PC-9 (cell line): Measurements from ENCODE around the gene PLA2G1B. TPM values are rescaled to one million over a fixed set of nuclear protein-coding genes. Genes with fewer than 3 reads are reported as not detected.

Experiments used
- BruUV-seq: library from RNA; stranded (reverse); fragments of 400-500 nt; replicated peaks from 2 replicates; lab custom pipeline; 2021; lab: Mats Ljungman, UMichigan
- CTCF ChIA-PET: fragments of 300-600 bp; sonication (Branson Sonifier 250); formaldehyde crosslinking; loops from one replicate; lab custom pipeline; 2022; ENCODE audit warnings: antibody characterized with exemption; lab: Charles Lee
- POLR2A ChIA-PET: fragments of 300-600 bp; sonication (Branson Sonifier 250); formaldehyde crosslinking; loops from one replicate; lab custom pipeline; 2022; ENCODE audit warnings: antibody characterized with exemption; ENCODE audit not compliant: unreplicated experiment; lab: Charles Lee
- DNase-seq, 2 experiments: peaks; one replicate each; pipeline versions ENCODE4 v3.0.0 to v3.0.0-alpha.2; 2015 to 2022; ENCODE audit warnings: mixed read lengths in 1 of 2
- H2AFZ ChIP-seq: fragments of 200-600 bp; sonication (generic); 2 replicates; pipeline ENCODE4 v1.8.1; 2017; ENCODE audit warnings: antibody characterized with exemption
- H3F3A ChIP-seq: fragments of 200-600 bp; sonication (generic); 2 replicates; pipeline ENCODE4 v1.8.1; 2017; ENCODE audit warnings: antibody characterized with exemption, mild to moderate bottlenecking, low read depth; ENCODE audit not compliant: insufficient read depth
- H3K27ac ChIP-seq: fragments of 200-600 bp; sonication (generic); 2 replicates; pipeline ENCODE4 v1.6.1; 2016; ENCODE audit warnings: mixed run types
- H3K27me3 ChIP-seq: fragments of 200-600 bp; sonication (generic); 2 replicates; pipeline ENCODE4 v1.6.1; 2016; ENCODE audit warnings: low read depth, mixed run types; ENCODE audit not compliant: insufficient read depth
- H3K36me3 ChIP-seq: fragments of 200-600 bp; sonication (generic); 2 replicates; pipeline ENCODE4 v1.6.1; 2016; ENCODE audit warnings: low read depth, mixed run types
- H3K4me1 ChIP-seq: fragments of 200-600 bp; sonication (generic); replicated peaks from 2 replicates; pipeline ENCODE4 v1.6.1; 2016; ENCODE audit warnings: mixed run types; ENCODE audit not compliant: insufficient read depth
- H3K4me2 ChIP-seq: fragments of 200-600 bp; sonication (generic); 2 replicates; pipeline ENCODE4 v1.6.1; 2017; ENCODE audit warnings: mixed run types
- H3K4me3 ChIP-seq: fragments of 200-600 bp; sonication (generic); 2 replicates; pipeline ENCODE4 v1.6.1; 2016; ENCODE audit warnings: mixed run types
- H3K79me2 ChIP-seq: fragments of 200-600 bp; sonication (generic); 2 replicates; pipeline ENCODE4 v1.6.1; 2017; ENCODE audit warnings: low read depth, mixed run types
- H3K9me2 ChIP-seq: fragments of 200-600 bp; sonication (generic); 2 replicates; pipeline ENCODE4 v1.8.1; 2017; ENCODE audit warnings: mild to moderate bottlenecking; ENCODE audit not compliant: insufficient read depth
- H3K9me3 ChIP-seq: fragments of 200-600 bp; sonication (generic); 2 replicates; pipeline ENCODE4 v1.8.1; 2016; ENCODE audit warnings: low read depth; ENCODE audit not compliant: insufficient read depth
- H4K20me1 ChIP-seq: fragments of 200-600 bp; sonication (generic); 2 replicates; pipeline ENCODE4 v1.8.1; 2017; ENCODE audit not compliant: insufficient read depth
- EZH2 ChIP-seq: fragments of 200-600 bp; sonication (generic); IDR thresholded peaks from 2 replicates; pipeline ENCODE4 v1.8.0; 2017; ENCODE audit warnings: antibody characterized with exemption, low read depth
- intact Hi-C: fragments of 100-400 bp; cut with micrococcal nuclease; formaldehyde crosslinking; loops from one replicate; pipeline ENCODE4 v1.10.0; 2022; ENCODE audit not compliant: unreplicated experiment
- total RNA-seq: library from RNA; stranded (reverse); gene quantifications from 2 replicates; pipeline ENCODE4 v1.2.3, GENCODE V29; 2021
- TF ChIP-seq, protein P1 (sequence below): fragments of 200-600 bp; sonication (generic); conservative IDR thresholded peaks from 2 replicates; pipeline ENCODE4 v1.6.1; 2017; ENCODE audit warnings: mixed run types, antibody characterized with exemption, mild to moderate bottlenecking, moderate library complexity

The PLA2G1B gene
- total RNA-seq, 1 experiment from 2014 or later, result not detected

DNA sequence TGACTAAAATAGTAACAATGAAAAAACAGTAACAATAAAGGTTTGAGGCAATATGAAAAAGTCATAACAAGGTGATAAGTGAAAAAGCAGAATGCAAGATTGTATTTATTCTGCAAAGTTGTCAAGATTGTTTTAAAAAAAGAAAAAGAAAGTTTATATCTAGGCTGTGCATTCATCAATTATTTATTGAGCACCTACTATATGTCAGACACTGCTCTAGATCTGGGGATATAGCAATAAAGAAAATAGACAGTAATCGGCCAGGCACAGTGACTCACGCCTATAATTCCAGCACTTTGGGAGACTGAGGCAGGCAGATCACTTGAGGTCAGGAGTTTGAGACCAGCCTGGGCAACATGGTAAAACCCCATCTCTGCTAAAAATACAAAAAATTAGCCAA is 3.8 kb downstream of the PLA2G1B start:
- H3K4me2 ChIP-seq, result no peak overlapping the region
- no peaks in the 10 kb centered on the region for H3K4me1 ChIP-seq
- no peaks in the 10 kb centered on the region for H3K27me3 ChIP-seq
- H3K36me3 ChIP-seq, result no peaks in the 10 kb centered on the region
- no peaks in the 10 kb centered on the region for H4K20me1 ChIP-seq
- no peak for TF ChIP-seq EZH2
- TF ChIP-seq, protein P1, sequence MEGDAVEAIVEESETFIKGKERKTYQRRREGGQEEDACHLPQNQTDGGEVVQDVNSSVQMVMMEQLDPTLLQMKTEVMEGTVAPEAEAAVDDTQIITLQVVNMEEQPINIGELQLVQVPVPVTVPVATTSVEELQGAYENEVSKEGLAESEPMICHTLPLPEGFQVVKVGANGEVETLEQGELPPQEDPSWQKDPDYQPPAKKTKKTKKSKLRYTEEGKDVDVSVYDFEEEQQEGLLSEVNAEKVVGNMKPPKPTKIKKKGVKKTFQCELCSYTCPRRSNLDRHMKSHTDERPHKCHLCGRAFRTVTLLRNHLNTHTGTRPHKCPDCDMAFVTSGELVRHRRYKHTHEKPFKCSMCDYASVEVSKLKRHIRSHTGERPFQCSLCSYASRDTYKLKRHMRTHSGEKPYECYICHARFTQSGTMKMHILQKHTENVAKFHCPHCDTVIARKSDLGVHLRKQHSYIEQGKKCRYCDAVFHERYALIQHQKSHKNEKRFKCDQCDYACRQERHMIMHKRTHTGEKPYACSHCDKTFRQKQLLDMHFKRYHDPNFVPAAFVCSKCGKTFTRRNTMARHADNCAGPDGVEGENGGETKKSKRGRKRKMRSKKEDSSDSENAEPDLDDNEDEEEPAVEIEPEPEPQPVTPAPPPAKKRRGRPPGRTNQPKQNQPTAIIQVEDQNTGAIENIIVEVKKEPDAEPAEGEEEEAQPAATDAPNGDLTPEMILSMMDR, result no peak
- POLR2A ChIA-PET, result no interaction called here
- CTCF ChIA-PET, result no interaction called here
- no TSS peak for BruUV-seq
- no peak for DNase-seq
- H3F3A ChIP-seq, result no peaks in the 10 kb centered on the region; the same call in 1 of the 2 replicates
- intact Hi-C loops, result loop anchor here (2.0 kb wide), 3 partner anchors 259 to 391 kb away; no protein-coding TSS in a partner anchor
- no peaks in the 10 kb centered on the region for H3K9me2 ChIP-seq
- H3K4me3 ChIP-seq, result no peak overlapping the region
- no peaks in the 10 kb centered on the region for H3K9me3 ChIP-seq
- H3K27ac ChIP-seq, result no peak overlapping the region
- no peaks in the 10 kb centered on the region for H3K79me2 ChIP-seq
- no peak overlapping the region for H2AFZ ChIP-seq

DNA sequence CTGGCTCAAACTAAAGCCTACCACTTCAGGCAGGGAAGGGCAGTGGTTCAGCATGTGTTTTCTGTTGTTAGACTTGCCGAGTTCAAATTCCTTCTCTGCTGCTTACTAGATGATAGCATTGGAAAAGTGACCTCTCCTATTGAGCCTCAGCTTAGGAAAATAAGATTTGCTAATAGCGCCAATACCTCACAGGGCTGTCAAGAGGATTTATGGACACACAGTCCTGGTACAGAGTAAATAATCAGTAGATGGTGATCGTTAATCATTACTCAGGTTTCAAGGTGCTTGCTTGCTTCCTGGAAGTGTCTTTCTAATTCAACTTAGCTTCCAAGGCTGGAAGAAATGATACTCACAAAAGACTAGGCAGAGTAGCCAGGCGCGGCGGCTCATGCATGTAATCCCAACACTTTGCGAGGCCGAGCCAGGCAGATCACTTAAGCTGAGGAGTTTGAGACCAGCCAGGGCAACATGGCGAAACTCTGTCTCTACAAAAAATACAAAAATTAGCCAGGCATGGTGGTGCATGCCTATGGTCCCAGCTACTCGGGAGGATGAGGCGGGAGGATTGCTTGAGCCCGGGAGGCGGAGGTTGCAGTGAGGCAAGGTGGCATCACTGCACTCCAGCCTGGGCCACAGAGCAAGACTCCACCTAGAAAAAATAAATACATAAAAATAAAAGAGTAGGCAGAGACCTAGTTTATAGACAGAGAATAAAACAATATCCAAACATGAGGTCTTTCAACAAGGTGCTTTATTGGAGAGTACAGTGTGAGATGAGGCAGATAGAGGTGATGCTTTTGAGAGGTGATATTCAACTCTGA is 6.0 kb downstream of the PLA2G1B start:
- H3F3A ChIP-seq, result no peaks in the 10 kb centered on the region; the same call in 1 of the 2 replicates
- H3K27me3 ChIP-seq, result no peaks in the 10 kb centered on the region
- H3K27ac ChIP-seq, result no peak overlapping the region
- no peaks in the 10 kb centered on the region for H3K9me2 ChIP-seq
- CTCF ChIA-PET, result interaction anchor here (0.6 kb wide), 1 partner anchor 44 kb away, joined by 3 read pairs; no protein-coding TSS in a partner anchor
- no peak for DNase-seq
- H3K4me2 ChIP-seq, result no peak overlapping the region
- no peak overlapping the region for H2AFZ ChIP-seq
- H3K4me1 ChIP-seq, result no peaks in the 10 kb centered on the region
- TF ChIP-seq, protein P1, result no peak
- no peak for TF ChIP-seq EZH2
- H3K79me2 ChIP-seq, result peaks cover 3% of the 10 kb centered on the region
- H3K4me3 ChIP-seq, result no peak overlapping the region
- H3K36me3 ChIP-seq, result no peaks in the 10 kb centered on the region
- BruUV-seq, result no TSS peak
- POLR2A ChIA-PET, result no interaction called here
- no peaks in the 10 kb centered on the region for H4K20me1 ChIP-seq
- intact Hi-C loops, result no loop called here
- no peaks in the 10 kb centered on the region for H3K9me3 ChIP-seq

DNA sequence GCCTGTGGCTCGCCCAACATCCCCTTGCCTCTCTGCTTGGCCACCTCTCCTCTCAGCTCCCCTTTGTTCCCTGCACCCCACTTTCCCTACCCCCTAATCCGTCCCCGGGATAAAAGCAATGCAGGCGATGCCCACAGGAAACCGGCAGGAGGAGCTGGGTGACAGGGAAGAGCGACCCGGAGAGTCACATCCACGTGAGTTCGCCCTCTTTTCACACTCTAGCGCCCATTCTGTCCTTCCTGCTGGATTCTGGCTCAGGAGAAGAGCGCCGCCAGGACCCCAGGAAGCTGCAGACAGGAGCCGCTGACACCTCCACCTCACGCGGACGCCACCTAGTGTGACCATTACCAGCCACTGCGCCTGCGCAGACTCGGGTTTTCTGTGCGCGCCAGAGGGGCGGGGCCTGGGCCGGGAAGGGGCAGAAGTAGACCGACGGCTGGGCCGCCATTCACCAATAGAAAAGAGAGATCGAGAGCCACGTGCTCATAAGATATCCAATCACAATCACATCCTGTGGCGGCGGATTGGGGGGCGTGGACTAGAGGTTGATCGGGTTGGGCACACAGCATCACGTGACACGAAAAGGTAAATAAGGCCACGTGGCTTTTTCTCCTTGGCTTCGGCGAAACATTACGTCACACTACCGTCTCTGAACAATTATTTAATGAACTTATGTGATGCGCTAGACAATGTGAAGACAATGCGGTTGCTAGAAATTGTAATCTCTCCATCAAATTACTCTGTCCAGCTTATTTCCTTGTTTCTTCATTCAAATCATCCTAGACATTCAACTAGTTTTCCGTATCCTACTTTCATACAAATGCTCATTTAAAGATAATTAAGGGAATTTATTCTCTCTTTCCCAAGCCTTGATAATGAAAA is 10.1 kb downstream of the PLA2G1B start:
- H2AFZ ChIP-seq, result peak overlapping the region; percentile 63
- H3K27ac ChIP-seq, result peak overlapping the region; percentile 73
- H3K36me3 ChIP-seq, result no peaks in the 10 kb centered on the region
- ChIA-PET CTCF (interaction anchor here (0.7 to 1.0 kb wide), 3 partner anchors 61 to 90 kb away, joined by 3 to 6 read pairs (median 3); no protein-coding TSS in a partner anchor), POLR2A (interaction anchor here (0.6 to 1.1 kb wide), 3 partner anchors 26 to 285 kb away, joined by 6 to 8 read pairs (median 6); no protein-coding TSS in a partner anchor)
- peaks cover 4% of the 10 kb centered on the region for H3K79me2 ChIP-seq
- no peaks in the 10 kb centered on the region for H3K9me3 ChIP-seq
- H3K27me3 ChIP-seq, result no peaks in the 10 kb centered on the region
- no TSS peak for BruUV-seq
- H3F3A ChIP-seq, result 0 out of 2 replicates have a peak, but pooled peaks cover 6% of the 10 kb centered on the region
- intact Hi-C loops, result loop anchor here (1.0 to 2.0 kb wide), 2 partner anchors 15 to 25 kb away; partner anchors contain the start of genes RNU4-1 and SIRT4
- no peaks in the 10 kb centered on the region for H3K9me2 ChIP-seq
- peak; percentile 99 for DNase-seq
- H3K4me2 ChIP-seq, result peak overlapping the region; percentile 99
- no peaks in the 10 kb centered on the region for H3K4me1 ChIP-seq
- H4K20me1 ChIP-seq, result no peaks in the 10 kb centered on the region
- peak overlapping the region; percentile 82 for H3K4me3 ChIP-seq
- TF ChIP-seq, protein P1, result no peak; the same call in 1 of the 2 replicates
- no peak for TF ChIP-seq EZH2
